GM23338 (cell line): ENCODE measurements around the gene RAB11FIP2. TPM values are rescaled to one million over a fixed set of nuclear protein-coding genes. Genes with fewer than 3 reads are reported as not detected.

Experiments used
- ATAC-seq: fragments of 200-7000 bp; cut with Tn5 transposase; 3 replicates; pipeline ENCODE4 v1.9.1; 2020
- DNase-seq: peaks from one replicate; pipeline ENCODE4 v3.0.0-alpha.2; 2015; ENCODE audit warnings: low spot score
- H2AFZ ChIP-seq: fragments of 200-600 bp; sonication (generic); 2 replicates; pipeline ENCODE4 v1.8.0; 2016; ENCODE audit warnings: antibody characterized with exemption, mild to moderate bottlenecking, moderate library complexity
- H3F3A ChIP-seq: fragments of 200-600 bp; sonication (generic); replicated peaks from 2 replicates; pipeline ENCODE4 v1.8.0; 2017; ENCODE audit warnings: antibody characterized with exemption, mixed run types, low read depth
- H3K27ac ChIP-seq: fragments of 200-600 bp; sonication (generic); 2 replicates; pipeline ENCODE4 v1.6.1; 2016; ENCODE audit warnings: low read depth
- H3K27me3 ChIP-seq: fragments of 200-600 bp; sonication (generic); 2 replicates; pipeline ENCODE4 v1.8.0; 2016; ENCODE audit warnings: mild to moderate bottlenecking, mixed run types, moderate library complexity; ENCODE audit not compliant: insufficient read depth
- H3K36me3 ChIP-seq: fragments of 200-600 bp; sonication (generic); 2 replicates; pipeline ENCODE4 v1.8.0; 2016; ENCODE audit warnings: mild to moderate bottlenecking; ENCODE audit not compliant: insufficient read depth
- H3K4me1 ChIP-seq: fragments of 200-600 bp; sonication (generic); 2 replicates; pipeline ENCODE4 v1.8.0; 2016; ENCODE audit warnings: mild to moderate bottlenecking, moderate library complexity; ENCODE audit not compliant: insufficient read depth
- H3K4me2 ChIP-seq: fragments of 200-600 bp; sonication (generic); 2 replicates; pipeline ENCODE4 v1.7.1; 2017; ENCODE audit warnings: mixed run types
- H3K4me3 ChIP-seq: fragments of 200-600 bp; sonication (generic); 2 replicates; pipeline ENCODE4 v1.6.1; 2016; ENCODE audit warnings: mixed run types
- H3K79me2 ChIP-seq: fragments of 200-600 bp; sonication (generic); replicated peaks from 2 replicates; pipeline ENCODE4 v1.8.0; 2017; ENCODE audit warnings: mild to moderate bottlenecking; ENCODE audit not compliant: insufficient read depth
- H3K9me2 ChIP-seq: fragments of 200-600 bp; sonication (generic); 2 replicates; pipeline ENCODE4 v1.8.0; 2017; ENCODE audit not compliant: insufficient read depth
- H4K20me1 ChIP-seq: fragments of 200-600 bp; sonication (generic); replicated peaks from 2 replicates; pipeline ENCODE4 v1.8.0; 2017; ENCODE audit warnings: mild to moderate bottlenecking; ENCODE audit not compliant: insufficient read depth
- H3K27ac Mint-ChIP-seq: 2 replicates; pipeline ENCODE4 v1.8.0; 2020; ENCODE audit warnings: inconsistent platforms, mild to moderate bottlenecking, moderate library complexity, mixed read lengths
- H3K27me3 Mint-ChIP-seq: 3 replicates; pipeline ENCODE4 v1.8.0; 2022; ENCODE audit warnings: low read depth, mild to moderate bottlenecking, moderate library complexity, mixed read lengths, inconsistent platforms; ENCODE audit not compliant: insufficient read depth, poor library complexity
- H3K36me3 Mint-ChIP-seq: 3 replicates; pipeline ENCODE4 v1.8.0; 2021; ENCODE audit warnings: low read depth, mild to moderate bottlenecking, inconsistent platforms, moderate library complexity, mixed read lengths
- H3K4me1 Mint-ChIP-seq: 3 replicates; pipeline ENCODE4 v1.8.0; 2020; ENCODE audit warnings: mild to moderate bottlenecking, inconsistent platforms, mixed read lengths
- H3K4me3 Mint-ChIP-seq: 3 replicates; pipeline ENCODE4 v1.8.0; 2021; ENCODE audit warnings: moderate library complexity, mild to moderate bottlenecking, inconsistent platforms, mixed read lengths
- H3K9me3 Mint-ChIP-seq: 3 replicates; pipeline ENCODE4 v1.8.0; 2020; ENCODE audit warnings: moderate library complexity, mild to moderate bottlenecking, inconsistent platforms, mixed read lengths
- CREB1 ChIP-seq: fragments of 250-450 bp; sonication (Bioruptor Pico); IDR thresholded peaks from 2 replicates; pipeline ENCODE4 v1.5.0; 2020; ENCODE audit warnings: low read depth, mild to moderate bottlenecking, moderate library complexity
- CTCF ChIP-seq, 2 experiments: fragments of 200-600 bp in 1 of 2; sonication (generic) in 1 of 2; conservative IDR thresholded peaks; 2 replicates each; pipeline versions ENCODE4 v1.5.1 to v1.6.1; 2016 to 2017; ENCODE audit warnings: antibody characterized with exemption in 2 of 2, low read depth in 2 of 2, mild to moderate bottlenecking in 2 of 2, moderate library complexity in 1 of 2
- ETS1 ChIP-seq: IDR thresholded peaks from 2 replicates; pipeline ENCODE4 v1.6.1; 2016; ENCODE audit warnings: antibody characterized with exemption
- EZH2 ChIP-seq: fragments of 200-600 bp; sonication (generic); IDR thresholded peaks from one replicate; pipeline ENCODE4 v1.8.0; 2017; ENCODE audit warnings: antibody characterized with exemption, mild to moderate bottlenecking, low read depth; ENCODE audit not compliant: unreplicated experiment
- EZH2phosphoT487 ChIP-seq: fragments of 200-600 bp; sonication (generic); IDR thresholded peaks from one replicate; pipeline ENCODE4 v1.8.1; 2018; ENCODE audit warnings: antibody characterized with exemption; ENCODE audit not compliant: unreplicated experiment
- JUNB ChIP-seq: IDR thresholded peaks from one replicate; pipeline ENCODE4 v1.6.1; 2016; ENCODE audit warnings: antibody characterized with exemption; ENCODE audit not compliant: unreplicated experiment
- NANOG ChIP-seq: IDR thresholded peaks from 2 replicates; pipeline ENCODE4 v1.6.1; 2016; ENCODE audit warnings: antibody characterized with exemption, borderline replicate concordance
- POLR2AphosphoS5 ChIP-seq: IDR thresholded peaks from 2 replicates; pipeline ENCODE4 v1.6.1; 2016; ENCODE audit warnings: antibody characterized with exemption, low read depth
- REST ChIP-seq: IDR thresholded peaks from one replicate; pipeline ENCODE4 v1.6.1; 2018; ENCODE audit warnings: antibody characterized with exemption; ENCODE audit not compliant: unreplicated experiment
- STAT1 ChIP-seq: IDR thresholded peaks from one replicate; pipeline ENCODE4 v1.6.1; 2016; ENCODE audit warnings: antibody characterized with exemption; ENCODE audit not compliant: unreplicated experiment
- ZNF114 ChIP-seq: fragments of 250-450 bp; sonication (Bioruptor Pico); IDR thresholded peaks from 2 replicates; pipeline ENCODE4 v1.5.0; 2020; ENCODE audit warnings: mild to moderate bottlenecking, moderate library complexity
- ZNF331 ChIP-seq: fragments of 250-450 bp; sonication (Bioruptor Pico); IDR thresholded peaks from 2 replicates; pipeline ENCODE4 v1.5.0; 2020; ENCODE audit warnings: low read depth, mild to moderate bottlenecking, moderate library complexity
- ZNF462 ChIP-seq: fragments of 250-450 bp; sonication (Bioruptor Pico); IDR thresholded peaks from 2 replicates; pipeline ENCODE4 v1.5.0; 2020; ENCODE audit warnings: mild to moderate bottlenecking, moderate library complexity
- polyA plus RNA-seq: library from polyadenylated mRNA; unstranded; fragments of >200 nt; fragmentation: Nextera tagmentation; extraction: Ambion mirVana; gene quantifications from 2 replicates; pipeline ENCODE4 v1.2.1, GENCODE V29; 2016
- total RNA-seq: library from RNA; depleted of rRNA; stranded (reverse); fragments of >200 nt; shearing (Covaris generic); gene quantifications from 2 replicates; pipeline ENCODE4 v1.2.3, GENCODE V29; 2014

Gene RAB11FIP2
- total and polyA plus RNA-seq, 2 experiments from 2014 or later = 16.1 to 17.6 TPM

GRCh38 chr10:117964536-117964935, 82.2 kb downstream of the RAB11FIP2 start:
- Histone ChIP-seq H3K4me2 (no peak overlapping the region), H3K27ac (no peak overlapping the region), H2AFZ (no peak overlapping the region), H3K9me2 (no peaks in the 10 kb centered on the region), H3F3A (no peaks in the 10 kb centered on the region), H3K79me2 (no peaks in the 10 kb centered on the region), H3K4me1 (peaks cover 15% of the 10 kb centered on the region), H4K20me1 (no peaks in the 10 kb centered on the region), H3K36me3 (no peaks in the 10 kb centered on the region), H3K27me3 (no peaks in the 10 kb centered on the region), H3K4me3 (no peak overlapping the region)
- DNase-seq = no peak
- ATAC-seq = no peak
- H3K27me3 Mint-ChIP-seq = no peaks in the 10 kb centered on the region
- H3K9me3 Mint-ChIP-seq = no peaks in the 10 kb centered on the region
- H3K36me3 Mint-ChIP-seq = no peaks in the 10 kb centered on the region
- no peak overlapping the region for H3K4me3 Mint-ChIP-seq
- no peak overlapping the region for H3K27ac Mint-ChIP-seq
- peaks cover 14% of the 10 kb centered on the region for H3K4me1 Mint-ChIP-seq
- TF ChIP-seq JUNB (no peak), ZNF114 (CRISPR knock-in tag) (no peak), STAT1 (no peak), ETS1 (no peak), CTCF (conservative IDR thresholded peaks at IDR 0.05; ENCODE audit: low read depth in 2 of 2) (no peak), CREB1 (no peak), EZH2phosphoT487 (no peak), POLR2AphosphoS5 (no peak), ZNF331 (CRISPR knock-in tag) (no peak), ZNF462 (CRISPR knock-in tag) (no peak), EZH2 (no peak), REST (no peak), NANOG (no peak)
